GM19035 (cell line): ENCODE results near the gene IFT57.
A peak's percentile ranks its signal among the peaks of the same experiment; 100 is the strongest.

Experiments used
- ATAC-seq: cut with Tn5 transposase; IDR thresholded peaks from one replicate; pipeline ENCODE4 v1.9.1; 2021; ENCODE audit not compliant: unreplicated experiment

Gene IFT57

DNA sequence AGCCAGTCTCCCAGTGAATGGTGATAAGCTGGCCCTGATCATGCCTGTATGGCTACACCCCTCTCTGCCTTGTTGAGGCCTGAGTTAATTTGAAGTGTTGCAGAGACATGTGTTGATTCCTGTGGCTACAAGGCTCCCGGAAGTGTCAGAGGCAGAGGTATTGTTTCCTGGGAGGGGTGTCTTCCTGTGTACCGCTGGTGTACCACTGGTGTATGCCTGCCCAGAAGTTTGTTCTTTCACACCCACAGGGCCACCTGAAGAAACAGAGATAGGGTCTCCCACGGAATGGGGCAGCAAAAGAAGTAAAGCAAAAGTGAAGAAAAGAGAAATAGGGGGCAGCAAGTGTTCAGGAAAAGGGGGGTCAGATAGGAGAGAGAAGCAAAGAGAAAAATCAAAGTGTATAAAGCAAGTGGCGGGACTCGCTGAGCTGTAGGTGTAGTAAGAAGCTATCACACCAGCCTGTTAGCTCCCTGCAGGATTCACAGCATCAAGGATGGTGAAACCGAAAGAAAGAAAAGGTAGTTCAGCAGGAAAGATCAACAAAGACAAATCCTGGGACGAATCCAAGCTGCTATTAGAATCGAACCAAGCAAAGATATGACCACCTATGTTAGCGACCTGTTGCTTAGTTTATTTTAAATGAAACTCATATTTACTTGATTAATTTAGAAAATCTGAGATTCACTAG is 94.8 kb downstream of the IFT57 start:
- no peak for ATAC-seq

DNA sequence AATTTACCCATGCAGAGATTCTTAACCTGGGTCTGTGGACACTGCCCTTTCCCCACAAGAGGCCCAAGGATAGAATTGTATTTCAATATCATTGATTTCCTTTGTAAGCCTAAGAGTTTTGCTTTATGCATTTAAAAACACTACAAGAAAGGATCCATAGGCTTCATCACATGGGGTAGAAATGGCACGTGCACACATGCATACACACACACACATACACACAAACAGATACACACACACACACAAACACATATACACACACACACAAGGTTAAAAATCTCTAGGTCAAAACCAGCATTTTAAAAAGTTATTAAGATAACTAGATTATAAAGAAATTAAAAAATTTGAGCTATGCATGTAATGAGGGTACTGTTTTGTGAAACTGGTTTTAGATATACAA is 95.9 kb downstream of the IFT57 start:
- no peak for ATAC-seq

DNA sequence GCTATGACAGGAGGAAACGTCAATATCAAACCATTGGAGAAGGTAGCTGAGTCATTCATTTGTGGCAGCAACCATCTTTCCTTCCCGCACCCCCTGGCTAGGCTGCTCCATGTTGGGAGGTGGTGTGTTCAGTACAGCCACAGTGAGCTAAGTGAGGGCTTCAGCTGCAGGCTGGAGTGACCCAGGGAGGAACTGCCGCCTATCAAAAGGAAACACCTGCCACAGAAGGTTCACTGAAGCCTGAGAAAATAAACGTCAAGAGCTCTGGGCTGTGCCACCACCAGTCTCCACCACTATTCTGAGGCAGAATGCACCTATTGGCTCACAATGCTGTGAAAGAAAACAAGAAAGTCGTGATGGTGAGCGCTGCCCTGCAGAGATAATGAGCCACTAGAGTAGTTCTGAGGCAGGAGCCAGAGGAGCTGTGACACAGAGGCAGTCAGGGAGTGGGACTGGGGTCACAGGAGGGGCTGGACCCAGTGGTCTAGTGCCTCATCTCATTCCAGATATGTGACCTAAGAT is 96.6 kb downstream of the IFT57 start:
- peak; percentile 46 for ATAC-seq

- ATAC-seq = no peak
Observed at GRCh38 chr3:108125153-108125543, 97.1 kb downstream of the IFT57 start.

- peak; percentile 84 for ATAC-seq
Observed at GRCh38 chr3:108124337-108125152, 97.7 kb downstream of the IFT57 start.

DNA sequence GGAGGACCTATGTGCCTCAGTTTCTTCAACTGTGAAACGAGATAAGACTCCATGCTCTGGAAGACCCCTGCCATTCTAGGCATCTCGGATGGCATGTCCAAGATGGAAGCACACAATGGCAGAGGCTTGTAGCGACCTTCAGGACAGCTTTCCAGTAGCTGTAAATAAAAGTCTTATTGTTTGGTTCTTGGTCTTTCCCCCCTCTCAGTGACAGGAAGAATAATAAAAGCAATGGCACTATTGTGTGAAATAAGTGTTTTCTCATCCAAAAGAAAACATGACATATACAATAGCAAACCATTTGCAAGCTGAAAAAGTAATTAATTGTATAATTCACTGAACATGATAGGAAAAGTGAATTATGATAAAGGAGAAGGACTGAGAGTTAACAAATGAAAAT is 98.9 kb downstream of the IFT57 start:
- no peak for ATAC-seq

DNA sequence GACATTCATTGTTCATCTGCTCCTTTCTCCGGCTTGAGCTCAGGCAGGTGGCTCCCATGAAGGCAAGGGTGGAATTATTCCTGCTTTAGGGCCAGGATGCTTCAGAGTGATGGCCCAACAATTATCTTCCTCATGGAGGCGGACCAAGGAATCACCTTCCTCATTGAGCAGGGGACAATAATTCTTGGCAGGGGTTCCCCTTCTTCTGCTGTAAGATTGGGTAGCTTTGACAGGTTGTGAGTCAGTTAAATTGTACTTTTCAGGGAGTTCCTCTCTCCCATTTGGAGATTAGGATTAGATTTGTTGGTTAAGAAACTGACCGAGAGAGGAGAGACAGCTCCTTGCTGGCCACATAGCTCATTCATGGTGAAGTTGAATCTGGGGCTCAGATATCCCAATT is 99.9 kb downstream of the IFT57 start:
- ATAC-seq = no peak

- ATAC-seq = no peak
Observed at GRCh38 chr3:108119398-108120104, 102.7 kb downstream of the IFT57 start.

GRCh38 chr3:108118038-108118768 is 104.0 kb downstream of the IFT57 start:
- ATAC-seq = no peak

- ATAC-seq = no peak
Observed at GRCh38 chr3:108117241-108117775, 104.9 kb downstream of the IFT57 start.

GRCh38 chr3:108114423-108115065 is 107.7 kb downstream of the IFT57 start:
- ATAC-seq = no peak

DNA sequence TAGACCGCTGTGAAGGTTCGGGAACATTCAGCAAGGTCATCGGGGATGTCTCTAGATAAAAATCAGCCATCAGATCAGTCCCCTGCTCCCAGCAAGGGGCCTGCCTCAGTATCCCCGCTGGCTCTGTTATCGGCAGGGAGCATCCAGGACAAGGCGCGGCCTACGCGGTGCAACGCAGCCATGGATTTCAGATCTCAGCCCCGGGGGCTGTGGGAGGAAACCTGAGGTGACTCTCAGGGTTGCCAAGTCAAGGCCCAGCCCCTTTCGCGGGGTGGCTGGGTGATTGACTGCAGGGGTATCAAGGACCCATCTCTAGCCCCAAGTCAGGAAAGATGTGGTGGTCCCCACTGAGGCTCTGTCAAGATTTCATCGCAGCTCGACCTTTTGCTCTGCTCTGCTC is 108.2 kb downstream of the IFT57 start:
- no peak for ATAC-seq

- no peak for ATAC-seq
Observed at GRCh38 chr3:108110934-108111333, 111.3 kb downstream of the IFT57 start.
